Stimulated activated effector memory CD8-positive, alpha-beta T cell treated with anti-CD3 and anti-CD28 coated beads, Interleukin-12 subunit alpha, Interleukin-12 subunit beta, amount 100 ng/mL, for 72 hours (primary cell): ENCODE measurements around the gene TMEM80.

Source experiments
- ATAC-seq: fragments of 150-1000 bp; cut with Tn5 transposase; 2 replicates; pipeline ENCODE4 v1.10.0; 2021
- DNase-seq, 2 donors: peaks; one replicate each; pipeline ENCODE4 v3.0.0; 2021 to 2022; ENCODE audit warnings: low spot score in 2 of 2
- H3K27ac Mint-ChIP-seq: one replicate; pipeline ENCODE4 v1.8.0; 2022; ENCODE audit warnings: mild to moderate bottlenecking, mixed read lengths
- H3K36me3 Mint-ChIP-seq: one replicate; pipeline ENCODE4 v1.8.0; 2022; ENCODE audit warnings: mild to moderate bottlenecking, mixed read lengths
- H3K4me1 Mint-ChIP-seq: one replicate; pipeline ENCODE4 v1.8.0; 2022; ENCODE audit warnings: mixed read lengths
- H3K4me3 Mint-ChIP-seq: one replicate; pipeline ENCODE4 v1.8.0; 2022; ENCODE audit warnings: mild to moderate bottlenecking, mixed read lengths
- H3K9me3 Mint-ChIP-seq: one replicate; pipeline ENCODE4 v1.8.0; 2022; ENCODE audit warnings: mixed read lengths

Gene TMEM80

GRCh38 chr11:690738-691633 lies 4.6 kb upstream of the TMEM80 start:
- Mint-ChIP-seq H3K36me3 (peaks cover 59% of the 10 kb centered on the region), H3K4me1 (peaks cover 28% of the 10 kb centered on the region), H3K9me3 (no peaks in the 10 kb centered on the region), H3K4me3 (no peak overlapping the region), H3K27ac (no peak overlapping the region)
- DNase-seq: peak in 1 of 2 donors; percentile 50
- ATAC-seq: no peak

- Mint-ChIP-seq H3K4me3 (no peak overlapping the region), H3K27ac (peak overlapping the region; percentile 12), H3K9me3 (no peaks in the 10 kb centered on the region), H3K4me1 (peaks cover 34% of the 10 kb centered on the region), H3K36me3 (peaks cover 55% of the 10 kb centered on the region)
- no peak for DNase-seq
- ATAC-seq: no peak
Measured at GRCh38 chr11:691710-692590, 3.7 kb upstream of the TMEM80 start.

GRCh38 chr11:692824-693414 lies 2.7 kb upstream of the TMEM80 start:
- H3K27ac Mint-ChIP-seq: peak overlapping the region; percentile 96
- peaks cover 42% of the 10 kb centered on the region for H3K4me1 Mint-ChIP-seq

GRCh38 chr11:693415-693831 lies 2.2 kb upstream of the TMEM80 start:
- Mint-ChIP-seq H3K4me3 (peak overlapping the region; percentile 85), H3K9me3 (no peaks in the 10 kb centered on the region), H3K27ac (peak overlapping the region; percentile 96), H3K36me3 (peaks cover 40% of the 10 kb centered on the region), H3K4me1 (peaks cover 47% of the 10 kb centered on the region)
- ATAC-seq (no peak), DNase-seq (no peak)

More at GRCh38 chr11:692824-693414, 2.7 kb upstream of the TMEM80 start:
- DNase-seq (no peak), ATAC-seq (no peak)
- Mint-ChIP-seq H3K9me3 (no peaks in the 10 kb centered on the region), H3K36me3 (peaks cover 45% of the 10 kb centered on the region), H3K4me3 (peak overlapping the region; percentile 85)

GRCh38 chr11:693887-694562 lies 1.6 kb upstream of the TMEM80 start:
- H3K27ac Mint-ChIP-seq: peak overlapping the region; percentile 96
- peaks cover 34% of the 10 kb centered on the region for H3K36me3 Mint-ChIP-seq
- ATAC-seq: no peak
- DNase-seq: no peak
- no peaks in the 10 kb centered on the region for H3K9me3 Mint-ChIP-seq
- peaks cover 47% of the 10 kb centered on the region for H3K4me1 Mint-ChIP-seq
- H3K4me3 Mint-ChIP-seq: peak overlapping the region; percentile 85

GRCh38 chr11:694563-695287 lies 891 bp upstream of the TMEM80 start, which contains the start of gene DEAF1:
Gene DEAF1, minus strand, starts transcription at chr11:695222. Its CDS starts 175 bp downstream, at chr11:695047.
- Mint-ChIP-seq H3K27ac (peak within 1 kb of the TSS; percentile 99), H3K4me1 (peaks cover 47% of the 10 kb centered on the region), H3K36me3 (peaks cover 27% of the 10 kb centered on the region), H3K9me3 (no peaks in the 10 kb centered on the region), H3K4me3 (peak within 1 kb of the TSS; percentile 85)
- ATAC-seq: peak; percentile 86
- DNase-seq: peak in 1 of 2 donors; percentile 72

GRCh38 chr11:695288-695537 lies 403 bp upstream of the TMEM80 start:
- DNase-seq (peak; percentile 99 to 100), ATAC-seq (no peak)
- Mint-ChIP-seq H3K4me1 (peaks cover 47% of the 10 kb centered on the region), H3K9me3 (no peaks in the 10 kb centered on the region), H3K4me3 (peak overlapping the region; percentile 85), H3K36me3 (peaks cover 22% of the 10 kb centered on the region), H3K27ac (peak overlapping the region; percentile 99)

GRCh38 chr11:696955-697491 lies 1.4 kb downstream of the TMEM80 start:
- no peak for ATAC-seq
- peak overlapping the region; percentile 99 for H3K27ac Mint-ChIP-seq
- no peak for DNase-seq
- peak overlapping the region; percentile 85 for H3K4me3 Mint-ChIP-seq
- H3K4me1 Mint-ChIP-seq: peaks cover 38% of the 10 kb centered on the region
- H3K36me3 Mint-ChIP-seq: peaks cover 29% of the 10 kb centered on the region
- no peaks in the 10 kb centered on the region for H3K9me3 Mint-ChIP-seq

GRCh38 chr11:697811-698311 lies 2.2 kb downstream of the TMEM80 start:
- Mint-ChIP-seq H3K4me3 (peak overlapping the region; percentile 85), H3K9me3 (no peaks in the 10 kb centered on the region), H3K27ac (peak overlapping the region; percentile 43), H3K4me1 (peaks cover 31% of the 10 kb centered on the region), H3K36me3 (peaks cover 29% of the 10 kb centered on the region)
- DNase-seq (no peak), ATAC-seq (no peak)

GRCh38 chr11:698493-699115 lies 3.0 kb downstream of the TMEM80 start:
- peaks cover 23% of the 10 kb centered on the region for H3K4me1 Mint-ChIP-seq
- no peak overlapping the region for H3K4me3 Mint-ChIP-seq
- ATAC-seq (no peak), DNase-seq (no peak)
- H3K9me3 Mint-ChIP-seq: no peaks in the 10 kb centered on the region
- H3K27ac Mint-ChIP-seq: peak overlapping the region; percentile 43
- peaks cover 24% of the 10 kb centered on the region for H3K36me3 Mint-ChIP-seq

- H3K9me3 Mint-ChIP-seq: no peaks in the 10 kb centered on the region
- H3K4me1 Mint-ChIP-seq: peaks cover 19% of the 10 kb centered on the region
- H3K4me3 Mint-ChIP-seq: no peak overlapping the region
- DNase-seq (no peak), ATAC-seq (no peak)
- peaks cover 19% of the 10 kb centered on the region for H3K36me3 Mint-ChIP-seq
- H3K27ac Mint-ChIP-seq: no peak overlapping the region
Measured at GRCh38 chr11:699116-699508, 3.5 kb downstream of the TMEM80 start.

GRCh38 chr11:699753-700152 lies 4.1 kb downstream of the TMEM80 start:
- no peaks in the 10 kb centered on the region for H3K9me3 Mint-ChIP-seq
- no peak for DNase-seq
- H3K36me3 Mint-ChIP-seq: peaks cover 18% of the 10 kb centered on the region
- H3K4me3 Mint-ChIP-seq: no peak overlapping the region
- ATAC-seq: no peak
- peaks cover 19% of the 10 kb centered on the region for H3K4me1 Mint-ChIP-seq
- H3K27ac Mint-ChIP-seq: no peak overlapping the region

- Mint-ChIP-seq H3K4me1 (peaks cover 18% of the 10 kb centered on the region), H3K4me3 (no peak overlapping the region), H3K9me3 (no peaks in the 10 kb centered on the region), H3K27ac (no peak overlapping the region), H3K36me3 (peaks cover 12% of the 10 kb centered on the region)
- no peak for DNase-seq
- ATAC-seq: no peak
Measured at GRCh38 chr11:701741-702461, 6.3 kb downstream of the TMEM80 start.
